IPS DF 19.7 (cell line): ENCODE data around the gene ZNF146.
"Not testable (repeated sequence)": the region's sequence is repeated elsewhere in the genome, so short reads cannot be mapped to it uniquely, and the experiment has no call there.

Experiments used
- DNase-seq: peaks from one replicate; pipeline ENCODE4 v3.0.0-alpha.2; 2013; ENCODE audit warnings: low read depth, low spot score

ZNF146 gene

GRCh38 chr19:36269295-36269694, 54.4 kb downstream of the ZNF146 start:
- not testable (repeated sequence) for DNase-seq
